ENCODE data around the gene STMN3.

DNA sequence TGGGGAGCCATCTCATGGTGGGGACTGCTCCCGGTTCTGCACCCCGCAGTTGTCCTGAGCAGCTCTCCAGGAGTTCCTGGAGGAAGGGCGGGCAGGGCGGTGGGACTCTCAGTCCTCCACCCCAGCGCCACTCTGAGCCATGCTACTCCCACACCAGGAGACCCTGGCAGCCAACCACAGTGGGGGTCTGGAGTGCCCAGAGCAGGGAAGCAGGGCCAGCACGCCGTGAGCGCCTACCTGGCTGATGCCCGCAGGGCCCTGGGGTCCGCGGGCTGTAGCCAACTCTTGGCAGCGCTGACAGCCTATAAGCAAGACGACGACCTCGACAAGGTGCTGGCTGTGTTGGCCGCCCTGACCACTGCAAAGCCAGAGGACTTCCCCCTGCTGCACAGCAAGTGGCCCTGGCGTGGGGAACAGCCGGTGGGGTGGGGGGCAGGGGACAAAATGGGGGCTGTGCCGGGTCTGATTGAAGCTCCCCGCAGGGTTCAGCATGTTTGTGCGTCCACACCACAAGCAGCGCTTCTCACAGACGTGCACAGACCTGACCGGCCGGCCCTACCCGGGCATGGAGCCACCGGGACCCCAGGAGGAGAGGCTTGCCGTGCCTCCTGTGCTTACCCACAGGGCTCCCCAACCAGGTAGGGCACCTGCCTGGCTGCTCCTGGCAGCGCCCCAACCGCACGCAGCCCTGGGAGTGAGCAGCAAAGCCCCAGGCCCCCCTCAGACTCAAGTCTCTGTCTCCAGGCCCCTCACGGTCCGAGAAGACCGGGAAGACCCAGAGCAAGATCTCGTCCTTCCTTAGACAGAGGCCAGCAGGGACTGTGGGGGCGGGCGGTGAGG is 41.6 kb upstream of the STMN3 start:
- TF ChIP-seq CTCF (IDR thresholded peaks at IDR 0.05) (no peak), POLR2A (IDR thresholded peaks at IDR 0.05) (no peak), POLR2AphosphoS5 (IDR thresholded peaks at IDR 0.05) (no peak), EP300 (IDR thresholded peaks at IDR 0.05) (no peak)
